SH-SY5Y (cell line): Measurements from ENCODE around the gene ZNF366.

ENCODE experiments used
- GATA2 ChIP-seq: IDR thresholded peaks from 2 replicates; pipeline ENCODE4 v1.6.1; 2011; ENCODE audit warnings: mild to moderate bottlenecking, low read depth, low read length
- GATA3 ChIP-seq: IDR thresholded peaks from 2 replicates; pipeline ENCODE4 v1.6.1; 2011; ENCODE audit warnings: low read depth, mild to moderate bottlenecking, low read length, moderate library complexity

DNA sequence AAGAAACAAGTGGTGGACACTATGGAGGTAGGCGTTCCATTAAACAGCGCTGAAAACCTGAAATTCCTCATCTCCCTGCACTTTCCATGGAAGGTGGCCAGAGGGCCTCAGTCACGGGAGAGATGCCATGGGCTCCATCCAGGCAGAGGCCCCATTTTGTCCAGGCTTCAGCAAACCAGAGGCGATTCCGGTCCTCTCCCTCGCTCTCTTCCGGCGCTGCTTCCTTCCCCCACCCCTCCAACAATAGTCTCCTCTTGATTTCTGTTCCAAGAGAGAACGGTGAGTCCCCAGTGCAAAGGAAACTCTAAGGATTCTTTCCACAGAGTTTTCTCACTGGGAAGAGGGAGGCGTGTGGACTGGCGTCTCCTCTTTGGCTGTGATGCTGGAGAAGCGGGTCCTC, 7.5 kb downstream of the ZNF366 start:
- TF ChIP-seq GATA3 (no peak), GATA2 (no peak)
